NCI-H345 treated with DMSO at 0.1 percent for 48 hours (cell line): ENCODE measurements around the gene PHF20.
"Not testable (repeated sequence)": the region's sequence is repeated elsewhere in the genome, so short reads cannot be mapped to it uniquely, and the experiment has no call there.

Source experiments
- DNase-seq: peaks from one replicate; lab custom pipeline; 2025; ENCODE audit not compliant: unreplicated experiment; lab: John Stamatoyannopoulos, UW

The PHF20 gene

DNA sequence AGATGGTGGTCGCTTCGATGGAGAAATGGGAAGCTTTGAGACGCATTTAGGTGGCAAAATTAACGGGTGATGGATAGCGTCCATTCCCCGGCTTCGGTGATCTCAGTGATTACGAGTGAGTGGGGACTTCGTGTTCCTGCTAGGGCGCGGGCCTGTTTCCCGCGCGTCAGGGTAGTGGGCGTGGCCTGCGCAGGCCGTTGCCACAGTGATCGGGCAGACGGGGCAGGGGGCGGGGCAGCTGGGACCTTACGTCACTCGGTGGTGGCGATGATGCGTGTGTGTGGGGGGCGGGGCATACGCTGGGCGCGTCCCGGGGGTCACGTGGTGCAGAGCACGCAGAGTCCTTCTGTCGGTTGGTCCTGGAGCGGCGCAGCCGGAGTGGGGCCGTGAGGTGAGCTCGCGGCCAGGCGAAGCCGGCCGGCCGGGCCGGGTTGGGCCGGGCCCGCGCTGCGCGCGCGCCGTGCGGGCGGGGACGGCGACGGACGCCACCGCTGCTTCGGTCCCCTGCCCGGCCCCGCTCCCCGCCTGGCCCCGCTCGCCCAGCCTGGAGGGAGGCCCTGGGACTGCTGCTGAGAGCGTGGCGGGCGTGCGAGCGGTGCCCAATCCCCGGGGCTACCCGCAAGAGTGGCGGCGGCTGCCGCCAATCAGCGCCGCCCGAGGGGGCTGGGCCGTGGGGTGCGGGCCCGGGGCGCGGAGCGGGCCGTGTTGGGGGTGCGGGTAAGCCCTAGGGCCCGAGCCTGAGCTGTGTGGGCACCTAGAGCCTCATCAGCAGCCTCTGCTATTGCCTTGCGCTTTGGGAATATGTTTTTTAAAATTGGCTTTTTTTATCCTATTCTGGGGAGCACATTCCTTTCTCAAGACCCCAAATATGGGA, at the start of gene PHF20:
TSS of gene PHF20 (plus strand) at position 327 of the 874 bp plus-strand sequence. CDS start 29,508 bp downstream, outside the sequence.
- DNase-seq, result peak; percentile 92

DNA sequence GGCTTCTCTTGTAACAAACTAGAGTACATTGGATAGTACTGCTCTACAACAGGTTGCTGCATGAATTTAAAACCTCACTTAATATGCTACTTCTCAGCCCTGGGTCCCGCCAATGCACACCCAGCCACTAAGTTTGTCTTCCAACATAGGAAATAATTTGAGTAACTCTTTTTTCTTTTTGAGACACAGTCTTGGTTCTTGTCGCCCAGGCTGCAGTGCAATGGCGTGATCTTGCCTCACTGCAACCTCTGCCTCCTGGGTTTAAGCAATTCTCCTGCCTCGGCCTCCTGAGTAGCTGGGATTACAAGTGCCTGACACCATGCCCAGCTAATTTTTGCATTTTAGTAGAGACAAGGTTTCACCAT, 48.6 kb upstream of the PHF20 start:
- DNase-seq, result not testable (repeated sequence)

GRCh38 chr20:35723652-35724320, 48.0 kb upstream of the PHF20 start:
- DNase-seq, result not testable (repeated sequence)

GRCh38 chr20:35724321-35725230, 47.2 kb upstream of the PHF20 start:
- no peak for DNase-seq

DNA sequence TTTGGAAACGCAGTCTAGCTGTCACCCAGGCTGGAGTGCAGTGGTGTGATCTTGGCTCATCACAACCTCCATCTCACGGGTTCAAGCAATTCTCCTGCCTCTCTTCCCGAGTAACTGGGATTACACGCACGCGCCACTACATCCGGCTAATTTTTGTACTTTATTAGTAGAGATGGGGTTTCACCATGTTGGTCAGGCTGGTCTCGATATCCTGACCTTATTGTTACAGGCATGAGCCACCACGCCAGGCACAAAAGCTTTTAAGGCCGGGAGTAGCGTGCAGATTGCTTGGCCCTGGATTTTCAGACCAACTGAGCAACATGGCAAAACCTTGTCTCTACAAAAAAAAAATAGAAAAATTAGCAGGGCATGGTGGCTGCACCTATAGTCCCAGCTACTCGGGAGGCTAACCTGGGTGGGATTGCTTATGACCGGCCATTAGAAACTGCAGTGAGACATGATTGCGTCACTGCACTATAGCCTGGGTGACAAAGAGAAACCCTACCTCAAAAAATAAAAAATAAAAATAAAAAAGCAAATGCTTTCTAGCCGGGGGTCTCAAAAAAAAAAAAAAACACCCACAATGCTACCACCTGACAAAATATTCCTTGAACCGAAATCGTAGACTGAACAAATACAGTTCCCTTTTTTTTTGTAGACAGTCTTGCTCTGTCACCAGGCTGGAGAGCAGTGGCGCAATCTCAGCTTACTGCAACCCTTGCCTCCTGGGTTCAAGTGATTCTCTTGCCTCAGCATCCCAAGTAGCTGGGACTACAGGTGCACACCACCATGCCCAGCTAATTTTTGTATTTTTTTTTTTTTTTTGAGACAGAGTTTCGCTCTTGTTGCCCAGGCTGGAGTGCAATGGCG, 44.7 kb upstream of the PHF20 start:
- DNase-seq, result no peak

DNA sequence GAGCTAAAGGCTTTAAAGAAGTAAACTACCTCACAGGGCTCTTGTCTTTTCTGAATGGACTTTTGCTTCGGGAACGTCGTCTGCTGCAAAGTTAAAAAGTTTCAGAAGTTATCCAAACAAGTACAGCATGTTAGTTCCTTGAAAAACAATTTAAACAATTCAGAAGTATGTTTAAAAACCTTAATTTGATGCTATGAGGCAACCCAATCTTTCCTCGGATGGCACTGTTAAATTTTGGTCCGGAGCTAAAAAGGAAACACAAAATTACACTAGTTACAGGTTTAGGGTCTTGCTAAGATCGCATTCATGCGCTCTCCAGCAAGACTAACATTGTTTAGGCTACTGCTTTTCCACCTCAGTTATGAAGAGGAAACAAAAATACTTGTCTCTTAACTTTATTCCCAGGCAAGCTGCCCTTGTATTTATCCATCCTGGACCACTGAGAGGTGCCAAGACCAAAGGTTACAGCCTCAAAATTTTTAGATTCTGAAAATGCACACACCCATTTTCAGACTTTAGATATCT, 42.5 kb upstream of the PHF20 start:
- DNase-seq, result no peak

DNA sequence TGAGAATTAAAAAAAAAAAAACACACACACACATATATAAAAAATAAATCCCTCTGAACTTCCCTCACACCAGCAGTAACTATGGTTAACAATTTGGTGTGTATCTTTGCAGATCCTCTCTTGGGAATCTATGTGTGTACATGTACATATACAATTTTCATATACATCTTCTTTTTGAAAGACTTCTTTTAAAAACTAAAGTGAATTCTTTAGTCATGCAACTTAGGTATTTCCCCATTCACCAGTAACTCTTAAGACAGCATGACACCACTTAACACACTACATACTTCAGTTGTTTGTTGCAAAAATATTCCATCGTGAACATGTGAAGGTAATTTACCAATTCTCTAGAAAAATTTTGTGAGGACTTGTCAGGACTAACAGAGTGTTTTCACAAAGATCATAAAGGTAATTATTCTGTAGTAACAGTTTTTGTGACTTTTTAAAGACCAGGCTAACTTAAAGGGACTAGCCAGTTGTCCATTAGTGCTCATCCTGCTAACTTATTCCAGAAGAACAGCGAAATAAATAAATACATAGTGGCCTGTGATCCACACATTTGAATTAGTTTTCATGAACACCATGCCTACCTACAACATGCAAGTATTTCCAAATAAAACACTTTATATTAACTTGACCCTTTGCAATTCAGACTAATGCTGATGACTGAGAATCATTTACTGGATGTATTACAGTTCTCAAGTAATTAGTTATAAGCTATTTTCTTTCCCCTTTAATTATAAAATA, 41.8 kb upstream of the PHF20 start:
- no peak for DNase-seq

DNA sequence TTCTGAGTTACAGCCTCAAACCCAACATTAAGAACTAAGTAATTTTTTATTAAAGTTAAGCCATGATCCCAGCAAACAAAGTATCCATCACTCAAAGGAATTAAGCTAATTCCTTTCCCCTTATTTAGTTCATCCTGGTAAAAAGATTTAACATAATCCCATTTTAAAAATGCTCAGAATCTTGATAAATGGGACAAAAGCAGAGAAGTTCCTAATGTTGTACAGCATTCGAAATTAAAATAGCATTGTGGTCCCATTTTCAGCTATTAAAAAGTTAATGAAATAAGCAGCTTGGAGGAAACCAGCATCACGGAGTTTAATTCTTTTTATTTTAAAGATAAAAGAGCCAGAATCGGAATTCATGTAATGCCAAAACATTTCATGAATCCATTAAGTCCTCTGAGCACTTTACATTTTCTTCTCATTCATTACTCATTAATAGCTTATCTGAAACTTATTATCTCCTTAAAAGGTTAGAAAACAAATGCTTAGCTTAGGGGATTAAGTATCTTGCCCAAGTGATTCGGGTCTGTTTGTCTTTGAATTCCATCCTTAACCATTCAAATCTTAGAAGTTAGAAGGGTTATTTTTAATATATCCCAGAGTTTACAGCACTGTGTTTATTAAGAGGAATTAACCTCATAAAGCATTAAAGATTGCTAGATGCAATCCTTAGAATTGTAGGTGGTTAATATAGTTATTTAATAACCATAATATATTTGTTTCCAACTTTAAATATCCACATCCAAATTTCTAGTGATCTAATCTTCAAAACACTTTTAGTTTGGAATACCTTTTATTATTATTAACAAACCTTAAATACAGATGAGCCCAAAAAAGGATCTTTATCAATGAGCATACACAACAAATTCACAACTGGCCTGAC, 41.0 kb upstream of the PHF20 start:
- DNase-seq, result no peak

DNA sequence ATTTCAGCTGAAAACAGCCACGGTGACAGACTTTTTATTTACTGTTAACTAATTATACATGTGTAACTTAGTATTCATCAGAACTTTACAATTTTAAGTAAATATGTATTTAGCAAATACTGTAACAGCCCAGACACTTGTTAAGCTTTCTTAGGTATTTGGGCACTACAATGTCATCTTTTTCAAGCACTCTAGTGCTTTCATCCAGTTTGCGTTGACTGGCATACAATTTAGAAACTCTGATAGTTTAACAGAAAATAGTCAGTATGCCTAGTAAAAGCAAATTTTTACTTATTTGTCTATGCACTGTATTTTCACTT, 40.4 kb upstream of the PHF20 start:
- no peak for DNase-seq

GRCh38 chr20:35731862-35732643, 39.8 kb upstream of the PHF20 start:
- no peak for DNase-seq

DNA sequence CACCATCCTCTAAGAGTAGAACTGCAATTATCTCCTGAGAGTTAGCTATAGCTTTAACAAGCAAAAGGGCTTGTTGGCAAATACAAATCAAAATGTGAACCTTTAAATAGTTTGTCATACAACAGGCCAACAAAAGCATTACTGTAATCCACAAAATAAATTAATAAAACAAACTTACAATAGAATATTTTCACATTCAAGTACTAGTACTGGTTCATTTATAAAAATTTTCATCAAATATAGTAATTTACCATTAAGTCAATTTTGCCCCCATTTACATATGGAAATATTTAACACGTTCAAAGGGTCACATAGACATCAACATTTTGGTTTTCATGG, 39.2 kb upstream of the PHF20 start:
- no peak for DNase-seq

- no peak for DNase-seq
Measured at GRCh38 chr20:35734374-35734773, 37.4 kb upstream of the PHF20 start.

DNA sequence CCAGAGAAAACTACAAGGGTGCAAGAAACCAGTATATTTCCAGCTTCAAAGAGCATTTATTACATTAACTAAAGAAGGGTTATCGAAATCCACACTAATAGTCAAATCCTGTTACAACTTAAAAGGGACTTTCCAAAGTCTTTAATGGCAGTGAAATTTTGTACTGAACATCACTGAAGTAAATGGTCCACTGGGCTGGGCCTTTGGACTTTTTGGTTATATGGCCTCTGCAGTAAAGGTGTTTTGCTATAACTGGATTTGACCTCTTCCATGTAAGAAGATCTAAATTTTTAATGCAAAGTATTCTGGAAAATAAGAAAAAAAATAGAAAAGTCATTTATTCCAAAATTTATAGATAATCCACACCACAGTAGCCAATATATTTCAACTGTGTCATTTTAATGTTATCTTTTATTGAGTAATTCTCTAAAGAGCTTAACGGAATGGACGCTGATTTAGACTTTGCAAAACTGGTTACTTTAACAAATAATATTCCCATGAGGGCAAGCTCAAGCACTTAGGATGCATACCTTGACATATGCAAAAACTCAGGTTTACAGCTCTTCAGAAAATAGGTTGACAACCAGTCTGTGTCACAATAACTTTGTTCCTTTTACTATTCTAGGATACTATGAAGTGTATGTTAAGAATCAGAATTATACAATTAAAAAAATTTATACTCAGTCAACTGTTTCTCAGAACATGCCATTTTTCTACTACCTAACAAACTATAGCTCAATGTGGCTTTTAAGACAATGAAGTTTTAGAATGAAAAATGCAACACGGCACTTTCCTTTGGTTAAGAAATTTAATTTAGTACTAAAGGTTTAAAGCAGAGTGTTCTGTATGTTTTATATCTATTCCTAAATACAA, 36.8 kb upstream of the PHF20 start:
- DNase-seq, result no peak

- no peak for DNase-seq
Measured at GRCh38 chr20:35735826-35736470, 35.9 kb upstream of the PHF20 start.

DNA sequence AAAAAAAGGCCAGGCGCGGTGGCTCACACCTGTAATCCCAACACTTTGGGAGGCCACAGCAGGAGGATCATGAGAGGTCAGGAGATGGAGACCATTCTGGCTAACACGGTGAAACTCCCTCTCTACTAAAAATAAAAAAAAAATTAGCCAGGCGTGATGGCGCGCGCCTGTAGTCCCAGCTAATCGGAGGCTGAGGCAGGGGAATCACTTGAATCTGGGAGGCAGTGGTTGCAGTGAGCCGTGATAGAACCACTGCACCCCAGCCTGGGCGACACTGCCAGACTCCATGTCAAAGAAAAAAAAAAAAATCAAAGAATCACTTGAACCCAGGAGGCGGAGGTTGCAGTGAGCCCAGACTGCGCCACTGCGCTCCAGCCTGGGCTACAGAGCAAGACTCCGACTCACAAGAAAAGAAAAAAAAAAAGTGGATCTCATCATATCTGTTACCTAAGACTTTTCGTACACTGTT, 33.9 kb upstream of the PHF20 start:
- no peak for DNase-seq

DNA sequence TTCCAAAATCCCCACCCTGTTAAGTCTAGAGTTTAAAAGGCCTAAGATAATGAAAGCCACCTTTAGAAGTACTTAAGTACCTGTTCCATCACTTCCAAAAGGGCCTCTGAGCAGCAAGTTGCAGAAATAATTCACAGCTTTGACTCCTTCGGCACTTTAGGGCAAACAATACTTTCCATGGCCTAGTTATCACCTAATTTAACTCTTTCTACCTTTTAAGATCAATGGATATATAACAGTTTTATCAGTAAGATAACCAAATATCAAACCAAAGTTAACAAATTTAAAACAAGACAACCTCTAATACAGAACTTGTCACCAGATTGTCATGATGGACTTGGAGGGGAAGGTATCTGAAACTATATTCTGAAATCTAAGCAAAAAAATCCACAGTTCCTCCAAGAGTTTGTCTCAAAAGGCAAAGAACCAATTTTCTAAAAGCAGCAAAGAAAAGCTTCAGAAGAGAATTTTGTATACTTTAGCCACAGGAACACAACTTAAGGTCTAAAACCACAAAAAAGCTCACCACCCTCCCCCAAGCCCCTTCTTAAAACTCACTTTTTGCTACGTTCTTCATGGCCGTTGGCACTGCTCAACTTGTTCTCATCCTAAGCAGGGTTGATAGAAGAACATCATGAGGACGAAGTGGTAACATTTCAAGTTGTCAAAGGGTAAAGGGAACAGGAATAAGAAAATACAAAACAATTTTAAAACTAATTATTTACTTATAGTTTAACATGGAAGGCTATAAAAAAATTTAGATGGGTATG, 33.2 kb upstream of the PHF20 start:
- DNase-seq, result no peak
